Activated T-helper 9 cell treated with anti-CD3 and anti-CD28 coated beads, Interleukin-2, amount 50 U/mL, for 16 hours (primary cell): ENCODE data around the gene CPNE7.
A peak's percentile ranks its signal among the peaks of the same experiment; 100 is the strongest.

Experiments
- DNase-seq: peaks from one replicate; pipeline ENCODE4 v3.0.0-alpha.2; 2020; ENCODE audit warnings: low read depth

The CPNE7 gene

DNA sequence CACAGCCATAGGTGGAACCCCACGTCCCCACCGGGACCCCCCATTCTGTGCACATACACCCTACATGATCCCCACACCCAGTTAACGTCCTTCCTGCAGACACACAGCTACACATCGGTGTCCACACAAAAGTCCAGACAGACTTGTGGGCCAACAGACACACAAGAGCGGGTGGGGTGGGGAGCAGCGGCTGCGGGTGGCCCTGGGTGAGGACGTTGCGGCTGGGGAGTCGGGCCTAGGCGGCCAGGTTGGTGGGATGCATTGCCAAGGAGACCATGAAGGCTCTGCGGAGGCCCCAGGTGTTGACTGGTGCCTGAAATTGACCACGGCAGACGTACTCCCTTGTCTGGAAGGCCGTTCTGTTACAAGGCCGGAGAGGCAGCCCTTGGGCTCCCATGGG lies 29.2 kb downstream of the CPNE7 start:
- no peak for DNase-seq

DNA sequence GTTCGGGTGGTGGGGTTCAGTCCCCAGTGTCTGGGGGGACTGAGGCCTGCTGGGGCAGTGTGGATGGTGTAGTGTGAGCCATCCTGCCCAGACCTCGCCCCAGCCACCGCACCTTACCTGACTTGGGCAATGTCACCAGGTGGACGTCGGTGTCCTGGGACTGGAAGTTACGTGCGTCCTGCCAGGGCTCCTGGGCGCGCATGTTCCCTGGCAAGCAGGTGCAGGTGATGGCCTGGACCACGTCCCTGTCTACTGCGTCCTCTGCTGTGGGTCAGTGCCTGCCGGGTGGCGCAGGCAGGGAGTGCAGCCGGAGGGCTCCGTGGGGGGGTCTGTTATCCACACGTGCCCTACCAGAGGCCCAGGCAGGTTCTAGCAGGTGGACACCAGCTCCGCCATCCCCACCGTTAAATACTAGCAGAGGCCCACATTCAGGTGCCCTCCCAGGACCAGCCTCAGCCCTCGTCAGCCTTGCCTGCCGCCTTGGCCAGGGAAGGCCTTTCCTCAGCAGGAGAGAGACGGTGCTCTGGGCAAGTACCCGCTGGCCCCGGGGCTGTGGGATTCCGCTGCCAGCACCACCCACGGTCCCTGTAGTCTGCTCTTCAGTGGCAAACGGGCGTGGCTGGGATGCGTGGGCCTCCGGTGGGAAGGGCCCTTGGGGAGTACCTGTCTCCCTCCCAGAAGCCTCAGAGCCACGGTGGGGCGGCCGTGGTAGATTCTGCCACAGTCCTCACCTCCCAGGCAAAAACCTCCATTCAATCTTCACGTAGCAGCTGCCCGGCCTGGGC lies 29.8 kb downstream of the CPNE7 start:
- no peak for DNase-seq

DNA sequence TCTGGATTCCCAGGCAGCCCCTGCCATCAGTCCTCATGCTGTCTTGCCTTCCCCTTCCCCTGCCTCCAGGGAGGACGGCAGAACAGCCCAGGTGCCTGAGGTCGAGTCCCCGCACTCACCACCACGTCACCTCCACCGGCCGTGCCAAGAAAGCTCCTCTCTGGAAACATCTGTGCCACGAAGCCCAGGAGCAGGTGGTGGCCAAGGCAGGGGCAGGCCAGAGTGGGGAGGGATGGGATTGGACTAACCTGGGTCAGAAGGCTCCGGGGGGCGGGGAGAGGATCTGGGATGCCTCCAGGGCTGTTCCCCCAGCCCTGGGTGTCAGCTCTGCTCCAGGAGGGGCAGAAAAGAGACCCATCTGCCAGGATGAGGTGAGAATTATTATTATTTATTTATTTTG lies 30.4 kb downstream of the CPNE7 start:
- DNase-seq = no peak

GRCh38 chr16:89607453-89607852 lies 31.9 kb downstream of the CPNE7 start:
- DNase-seq = no peak

GRCh38 chr16:89607937-89608740 lies 32.6 kb downstream of the CPNE7 start:
- no peak for DNase-seq

DNA sequence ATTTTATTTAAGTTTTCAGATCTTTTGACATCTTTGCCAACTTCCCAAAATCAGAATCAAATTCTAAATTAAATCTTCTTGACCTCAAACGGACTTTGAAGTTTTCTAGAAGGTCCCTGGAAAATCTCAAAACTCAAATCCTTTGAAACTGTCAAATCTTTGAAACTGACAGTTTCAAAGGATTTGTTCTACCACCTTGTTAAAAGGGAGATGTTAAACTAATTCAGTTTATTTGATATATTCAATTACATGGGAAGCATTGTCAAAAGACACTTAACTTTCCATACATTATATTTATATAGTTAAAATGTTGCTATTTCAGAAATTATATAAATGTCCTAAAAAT lies 34.5 kb downstream of the CPNE7 start:
- DNase-seq = no peak

GRCh38 chr16:89612415-89613166 lies 37.0 kb downstream of the CPNE7 start:
- DNase-seq = no peak

DNA sequence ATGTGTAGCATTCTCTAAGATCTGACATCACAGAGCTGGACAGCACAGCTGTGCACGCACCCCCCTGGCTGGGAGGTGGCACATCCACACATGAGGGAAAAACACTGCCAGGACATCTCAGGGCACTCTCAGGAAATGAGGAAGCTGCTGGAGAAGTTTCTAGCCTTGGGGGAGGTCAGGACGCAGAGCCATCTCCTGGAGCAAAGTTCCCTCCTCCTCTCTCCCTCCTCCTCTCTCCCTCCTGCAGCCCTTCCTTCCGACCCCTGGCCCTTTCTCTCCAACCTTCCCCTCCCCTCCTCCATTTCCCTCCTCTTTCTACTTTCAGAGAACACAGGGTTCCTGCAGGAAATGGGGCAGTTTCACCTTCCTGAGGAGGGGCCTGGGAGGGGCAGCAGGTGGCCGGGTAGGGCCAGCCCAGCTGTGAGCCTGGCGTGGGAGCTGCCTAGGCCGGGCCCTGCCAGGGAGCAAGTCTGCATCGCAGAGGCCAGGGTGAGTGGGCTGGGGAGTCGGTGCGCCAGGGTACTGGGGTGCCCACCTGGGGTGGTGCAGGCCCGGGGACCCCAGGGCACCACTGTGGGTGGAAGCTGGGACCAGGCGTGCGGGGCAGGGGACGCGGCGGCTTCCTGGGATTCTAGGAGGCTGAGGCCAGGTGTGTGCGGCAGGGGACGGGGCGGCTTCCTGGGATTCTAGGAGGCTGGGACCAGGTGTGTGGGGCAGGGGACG lies 37.8 kb downstream of the CPNE7 start, which contains the start of gene DPEP1:
Gene DPEP1, plus strand, starts transcription at position 412 of the 723 bp plus-strand sequence. CDS start 16,769 bp downstream, outside the sequence.
- no peak for DNase-seq

- no peak for DNase-seq
Observed at GRCh38 chr16:89613954-89614459, 38.4 kb downstream of the CPNE7 start.

- no peak for DNase-seq
Observed at GRCh38 chr16:89615176-89615575, 39.6 kb downstream of the CPNE7 start.

DNA sequence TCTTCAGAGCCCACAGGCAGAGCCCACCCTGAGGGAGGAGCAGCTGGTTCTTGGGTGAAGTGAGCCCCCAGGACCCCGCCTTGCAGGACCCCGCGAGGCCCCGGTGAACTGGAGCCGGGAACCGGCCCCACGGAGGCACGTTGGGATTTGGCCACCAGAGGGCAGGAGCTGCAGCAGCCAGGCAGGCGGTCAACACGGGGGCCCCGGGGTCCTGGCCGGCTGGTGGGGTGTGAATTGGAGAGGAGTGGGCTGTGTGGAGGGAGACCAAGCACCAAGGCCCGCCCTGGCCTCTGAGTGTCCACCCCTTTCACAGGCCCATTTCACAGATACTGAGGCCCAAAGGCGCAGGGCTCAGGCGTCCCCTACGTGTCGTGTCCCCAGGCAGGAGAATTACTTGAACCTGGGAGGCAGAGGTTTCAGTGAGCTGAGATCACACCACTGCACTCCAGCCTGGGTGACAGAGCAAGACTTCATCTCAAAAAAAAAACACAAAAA lies 40.1 kb downstream of the CPNE7 start:
- DNase-seq = peak; percentile 17

- DNase-seq = no peak
Observed at GRCh38 chr16:89616623-89617022, 41.1 kb downstream of the CPNE7 start.

- DNase-seq = no peak
Observed at GRCh38 chr16:89617036-89617435, 41.5 kb downstream of the CPNE7 start.

GRCh38 chr16:89618109-89618998 lies 42.8 kb downstream of the CPNE7 start:
- no peak for DNase-seq

- no peak for DNase-seq
Observed at GRCh38 chr16:89619840-89620239, 44.3 kb downstream of the CPNE7 start.

- no peak for DNase-seq
Observed at GRCh38 chr16:89620406-89620841, 44.9 kb downstream of the CPNE7 start.

- DNase-seq = no peak
Observed at GRCh38 chr16:89621136-89621697, 45.7 kb downstream of the CPNE7 start.

DNA sequence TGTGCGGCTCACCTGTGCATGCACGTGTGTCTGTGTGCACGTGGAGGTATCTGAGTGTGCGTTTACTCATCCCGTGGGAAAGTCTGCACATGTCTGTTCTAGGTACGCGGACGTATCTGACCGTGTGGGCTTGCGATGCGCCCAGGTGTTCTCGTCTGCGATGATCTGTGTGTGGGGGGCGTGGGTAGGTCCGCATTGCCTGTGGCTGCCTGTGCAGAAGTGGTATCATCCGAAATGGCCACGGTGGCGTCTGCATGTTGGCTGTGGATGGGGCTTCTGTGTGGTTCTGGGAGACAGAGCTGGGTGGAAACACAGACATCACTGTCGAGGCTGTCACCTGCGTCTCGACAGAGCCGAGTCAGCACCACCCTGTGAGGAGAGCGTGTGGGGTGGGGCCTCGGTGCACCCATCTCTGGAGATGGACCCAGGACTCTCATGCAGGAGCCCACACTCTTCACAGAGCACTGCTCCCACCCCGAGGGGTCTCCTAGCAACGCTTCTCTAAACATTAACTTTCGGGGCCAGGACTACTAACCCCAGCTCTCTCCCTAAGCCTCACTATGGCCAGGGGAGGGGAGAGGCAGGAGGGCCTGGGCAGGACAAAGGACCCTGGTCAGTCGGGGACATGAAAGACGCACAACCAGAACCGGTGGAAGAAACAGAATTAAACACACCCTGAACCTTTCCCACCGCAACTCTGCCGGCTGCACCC lies 46.3 kb downstream of the CPNE7 start:
- no peak for DNase-seq

DNA sequence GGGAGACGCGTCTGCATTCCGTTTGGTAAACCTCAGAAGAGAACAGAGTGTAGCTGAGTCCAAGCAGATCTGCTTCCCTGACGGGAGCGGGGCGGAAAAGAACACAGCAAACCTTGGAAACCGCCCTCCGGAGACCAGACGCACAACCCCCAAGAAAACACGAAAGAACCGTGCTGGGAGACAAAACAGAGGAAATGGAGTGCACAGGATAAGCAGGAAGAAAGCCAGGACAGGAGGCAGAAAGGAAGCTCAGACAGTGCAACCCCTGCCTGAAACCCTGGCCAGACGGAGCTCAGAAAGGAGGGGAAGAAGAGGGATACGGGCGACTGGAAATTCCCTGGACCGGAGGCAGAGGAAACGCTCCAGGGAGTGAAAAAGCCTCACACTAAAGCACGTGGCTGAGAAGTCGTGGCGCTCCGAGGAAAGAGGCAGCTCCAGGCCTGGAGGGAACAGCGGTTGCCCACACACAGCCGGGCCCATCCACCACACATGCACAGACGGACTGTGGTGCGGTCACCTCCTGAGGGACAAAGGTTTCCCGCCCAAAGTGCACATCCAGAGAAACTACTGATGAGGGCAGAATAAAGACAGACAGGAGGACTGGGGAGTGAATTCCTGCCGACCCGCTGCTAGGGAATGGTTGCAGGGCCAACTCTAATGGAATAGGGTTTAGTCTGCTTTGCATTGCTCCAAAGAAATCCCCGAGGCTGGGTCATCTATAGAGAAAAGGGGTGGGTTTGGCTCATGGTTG lies 48.1 kb downstream of the CPNE7 start:
- DNase-seq = no peak
